ENCODE results near the gene ARHGEF33.

The ARHGEF33 gene

GRCh38 chr2:39008665-39009064, 119.0 kb downstream of the ARHGEF33 start:
- H3K4me3 ChIP-seq (ENCODE audit: low read length) = no peak overlapping the region
- no peak for TF ChIP-seq CTCF (conservative IDR thresholded peaks at IDR 0.05; ENCODE audit: low read length)
- DNase-seq (ENCODE audit: low read depth) = peak; percentile 2

GRCh38 chr2:39013871-39014270, 124.2 kb downstream of the ARHGEF33 start:
- TF ChIP-seq CTCF (conservative IDR thresholded peaks at IDR 0.05; ENCODE audit: low read length) = no peak
- DNase-seq (ENCODE audit: low read depth) = no peak
- H3K4me3 ChIP-seq (ENCODE audit: low read length) = no peak overlapping the region

GRCh38 chr2:39015424-39015823, 125.7 kb downstream of the ARHGEF33 start:
- no peak for DNase-seq (ENCODE audit: low read depth)
- TF ChIP-seq CTCF (conservative IDR thresholded peaks at IDR 0.05; ENCODE audit: low read length) = no peak

GRCh38 chr2:39017334-39017733, 127.7 kb downstream of the ARHGEF33 start:
- H3K4me3 ChIP-seq (ENCODE audit: low read length) = no peak overlapping the region
- TF ChIP-seq CTCF (conservative IDR thresholded peaks at IDR 0.05; ENCODE audit: low read length) = no peak
- no peak for DNase-seq (ENCODE audit: low read depth)

More at GRCh38 chr2:39015424-39015823, 125.7 kb downstream of the ARHGEF33 start:
- H3K4me3 ChIP-seq (ENCODE audit: low read length) = no peak overlapping the region

GRCh38 chr2:39018638-39019037, 129.0 kb downstream of the ARHGEF33 start:
- TF ChIP-seq CTCF (conservative IDR thresholded peaks at IDR 0.05; ENCODE audit: low read length) = no peak
- no peak overlapping the region for H3K4me3 ChIP-seq (ENCODE audit: low read length)
- DNase-seq (ENCODE audit: low read depth) = no peak

GRCh38 chr2:39020383-39020782, 130.7 kb downstream of the ARHGEF33 start:
- DNase-seq (ENCODE audit: low read depth) = no peak
- no peak overlapping the region for H3K4me3 ChIP-seq (ENCODE audit: low read length)
- TF ChIP-seq CTCF (conservative IDR thresholded peaks at IDR 0.05; ENCODE audit: low read length) = no peak

- DNase-seq (ENCODE audit: low read depth) = no peak
- no peak for TF ChIP-seq CTCF (conservative IDR thresholded peaks at IDR 0.05; ENCODE audit: low read length)
- H3K4me3 ChIP-seq (ENCODE audit: low read length) = no peak overlapping the region
Observed at GRCh38 chr2:39022642-39023235, 133.1 kb downstream of the ARHGEF33 start.

Data from AG10803 (cell line).